Fibroblast of skin of right biceps (primary cell): Measurements from ENCODE around the gene WDR5.

Source experiments
- DNase-seq: peaks from one replicate; pipeline ENCODE4 v3.0.0-alpha.2; 2013

Gene WDR5

DNA sequence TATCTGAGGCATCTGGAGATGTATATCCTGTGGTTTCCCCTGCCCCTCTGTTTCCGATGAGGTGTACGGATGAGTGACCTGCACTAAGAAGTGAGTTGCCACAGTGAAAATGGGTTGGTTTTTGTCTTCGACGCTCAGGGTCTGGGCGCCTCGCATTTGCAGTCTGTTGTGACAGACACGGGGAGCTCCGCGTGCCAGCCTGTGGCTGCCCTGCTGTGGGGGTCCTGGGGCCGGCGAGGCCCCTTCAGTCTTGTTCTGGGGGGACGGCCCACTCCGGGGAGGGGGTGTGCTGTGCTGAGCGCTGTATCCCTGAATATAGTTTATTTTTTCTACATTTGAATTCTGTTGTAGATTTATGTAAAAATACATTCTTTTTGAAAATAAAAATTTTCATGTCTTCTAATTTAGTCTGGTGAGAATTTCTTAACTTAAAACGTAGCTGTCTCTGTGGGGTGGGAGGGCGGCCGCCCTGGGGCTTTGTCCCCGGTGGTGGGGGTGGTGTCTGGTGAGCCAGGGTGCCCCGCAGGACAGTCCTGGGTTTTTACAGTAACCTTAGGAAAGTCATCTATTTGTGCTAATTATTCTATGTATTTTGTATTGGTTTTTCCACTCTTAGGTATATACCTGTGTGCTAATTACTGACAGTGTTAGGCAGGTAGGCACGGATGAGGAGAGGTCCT is 23.8 kb downstream of the WDR5 start:
- no peak for DNase-seq

DNA sequence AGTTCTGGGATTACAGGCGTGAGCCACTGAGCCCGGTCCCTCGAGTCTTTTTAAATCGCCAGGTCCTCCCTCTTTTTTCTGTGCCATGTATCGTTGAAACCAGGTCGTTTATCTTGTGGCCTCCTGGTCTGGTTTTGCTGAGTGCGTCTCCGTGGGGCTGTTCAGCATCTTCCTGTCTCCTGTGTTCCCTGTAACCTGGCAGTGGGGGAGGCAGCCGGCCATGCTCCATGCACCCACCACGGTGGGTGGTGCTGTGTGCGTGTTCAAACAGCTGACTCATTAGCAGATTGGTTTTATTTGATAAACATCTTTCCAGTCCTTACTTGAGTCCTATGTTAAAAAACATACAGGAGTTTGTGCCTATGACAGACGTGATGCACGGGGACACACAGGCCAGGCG is 25.8 kb downstream of the WDR5 start:
- no peak for DNase-seq

DNA sequence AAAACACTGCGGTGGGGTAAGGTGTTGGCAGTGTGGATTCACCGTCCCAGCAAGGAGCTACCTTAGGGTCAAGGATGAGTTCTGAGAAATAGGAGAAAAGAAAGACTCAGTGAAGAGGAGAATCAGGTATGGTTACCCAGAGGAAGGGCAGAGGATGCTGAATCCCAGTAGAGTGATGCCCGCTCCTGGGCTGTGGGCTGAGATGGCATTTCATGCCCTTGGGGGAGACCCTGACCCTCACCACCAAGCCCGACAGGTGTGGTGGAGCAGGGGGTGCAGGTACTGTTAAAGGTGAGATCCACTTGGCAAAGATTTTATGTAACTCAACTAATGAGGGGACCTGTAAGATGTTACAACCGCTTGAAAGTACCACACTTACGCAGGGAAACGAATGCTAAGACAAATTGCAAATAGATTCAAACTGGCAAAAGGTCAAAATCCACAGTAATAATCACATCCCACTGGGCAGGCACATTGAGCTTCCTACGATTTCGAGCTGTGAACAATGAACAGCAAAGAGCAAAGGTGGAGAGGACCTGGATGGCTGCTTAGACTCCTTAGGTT is 26.4 kb downstream of the WDR5 start:
- DNase-seq = no peak

DNA sequence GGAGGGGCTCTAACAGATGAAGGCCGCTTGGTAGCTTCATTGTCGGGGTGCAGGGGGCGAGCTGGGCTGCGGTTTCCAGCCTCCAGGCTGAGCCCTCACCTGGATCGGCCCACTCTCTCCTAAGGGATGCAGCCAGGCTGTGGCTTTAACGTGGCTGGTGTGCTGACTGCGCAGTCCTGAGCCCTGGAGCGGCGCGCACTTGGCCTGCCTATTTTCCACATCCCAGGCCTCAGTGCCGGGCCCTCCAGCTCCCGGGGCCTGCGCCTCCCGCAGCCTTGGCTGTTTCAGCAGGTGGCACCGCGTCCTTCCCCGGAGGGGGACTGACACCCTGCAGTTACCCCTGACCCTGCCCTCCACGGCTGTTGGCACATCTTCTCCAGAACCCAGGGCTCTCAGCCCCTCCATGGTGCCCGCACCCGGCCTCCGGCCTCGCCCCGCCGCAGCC is 27.1 kb downstream of the WDR5 start:
- DNase-seq = no peak

DNA sequence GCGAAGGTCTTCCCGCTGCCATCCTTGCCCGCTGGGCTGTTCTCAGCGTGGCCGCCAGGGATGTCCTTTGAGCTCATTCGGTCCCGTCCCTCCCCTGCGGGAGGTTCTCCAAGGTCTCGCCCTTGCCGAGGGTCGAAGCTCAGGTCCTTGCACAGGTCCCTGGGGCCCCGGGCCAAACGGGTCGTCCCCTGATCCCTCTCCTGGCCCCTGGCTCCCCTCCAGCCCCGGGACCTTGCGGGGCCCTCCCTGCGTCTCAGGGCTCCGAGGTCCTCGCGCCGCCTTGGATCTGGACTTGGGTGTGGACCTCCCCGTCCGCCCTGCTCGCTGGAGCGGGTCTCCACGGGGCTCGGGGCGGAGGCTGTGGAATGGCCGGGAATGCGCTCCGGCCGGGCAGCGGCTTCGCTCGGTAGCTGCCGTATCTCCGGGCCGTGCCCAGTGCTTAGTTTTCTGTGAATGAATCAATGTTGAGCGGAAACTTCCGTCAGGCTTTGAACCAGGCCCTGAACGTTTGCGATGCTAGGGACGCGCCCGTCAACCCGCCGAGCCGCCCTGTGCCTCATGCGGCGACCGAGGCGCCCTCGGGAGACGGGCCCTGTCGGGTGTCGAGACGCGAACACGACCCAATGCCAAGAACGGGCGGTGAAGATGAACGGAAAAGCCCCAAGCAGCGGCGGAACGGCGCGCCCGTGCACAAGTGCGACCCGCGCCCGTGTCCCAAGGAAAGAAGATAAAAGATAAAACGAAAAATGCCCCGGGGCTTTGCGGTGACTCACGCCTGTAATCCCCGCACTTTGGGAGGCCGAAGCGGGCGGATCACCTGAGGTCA is 27.7 kb downstream of the WDR5 start:
- peak; percentile 67 for DNase-seq

DNA sequence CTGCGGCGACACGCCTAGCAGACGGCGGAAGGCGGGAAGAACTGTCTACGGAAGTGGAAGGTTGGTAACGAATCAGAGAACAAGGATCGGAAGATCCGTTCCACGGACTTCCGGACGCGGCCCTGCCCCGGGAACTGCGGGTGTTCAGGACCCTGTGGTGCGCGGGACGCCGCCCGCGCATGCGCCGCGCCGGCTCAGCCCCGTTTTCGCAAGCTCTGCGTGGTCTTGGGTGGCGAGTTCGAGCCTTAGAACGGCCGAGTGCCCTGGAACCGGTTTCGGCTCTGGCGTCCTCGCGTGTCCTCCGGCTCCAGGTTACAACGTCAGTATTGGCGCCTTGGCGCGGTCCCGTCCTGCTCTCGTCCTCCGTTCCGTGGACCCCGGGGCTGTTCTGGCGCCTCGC is 29.0 kb downstream of the WDR5 start:
- DNase-seq = no peak

DNA sequence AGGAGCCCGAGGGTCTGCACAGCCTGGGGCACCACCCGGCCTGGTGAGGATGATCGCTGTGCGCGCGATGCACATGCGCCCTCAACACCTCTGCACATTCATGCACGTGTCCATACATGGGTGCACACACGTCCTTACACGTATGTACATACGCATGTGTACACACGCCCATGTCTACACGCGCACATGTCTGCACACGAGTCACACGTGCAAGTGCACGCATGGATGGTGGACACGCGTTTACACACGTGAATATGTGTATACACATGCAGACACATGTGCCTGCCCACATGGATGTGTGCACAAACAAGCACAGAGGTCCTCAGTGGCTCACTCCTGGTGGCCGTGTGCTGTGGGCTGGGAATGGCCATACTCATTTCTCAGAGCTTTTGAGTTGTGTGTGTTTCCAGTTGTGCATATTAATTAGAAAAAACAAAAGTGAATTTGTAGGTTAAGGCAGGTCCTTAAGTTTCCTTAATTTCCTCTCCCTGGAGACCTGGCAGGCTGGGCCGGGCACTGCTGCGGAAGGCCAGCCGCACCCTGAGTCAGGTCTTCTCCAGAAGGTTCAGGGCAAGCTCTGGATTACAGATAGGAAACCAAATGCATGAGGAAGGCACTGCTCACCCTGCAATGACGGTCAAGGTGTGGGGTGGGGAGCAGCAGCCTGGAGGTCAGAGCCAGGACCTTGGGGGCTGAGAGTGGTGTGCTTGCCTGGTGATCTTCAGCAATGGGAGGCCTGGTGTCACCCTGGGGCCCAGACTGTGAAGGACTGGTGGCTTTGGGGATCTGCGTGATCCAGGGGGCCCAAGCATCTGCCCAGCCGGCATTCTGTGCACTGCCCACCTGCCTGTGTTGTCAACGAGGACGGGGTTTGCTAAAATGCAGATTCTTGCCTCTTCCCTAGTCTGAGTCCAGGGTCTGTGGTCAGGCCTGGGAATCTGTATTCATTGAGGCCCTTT is 29.8 kb downstream of the WDR5 start:
- peak; percentile 48 for DNase-seq

DNA sequence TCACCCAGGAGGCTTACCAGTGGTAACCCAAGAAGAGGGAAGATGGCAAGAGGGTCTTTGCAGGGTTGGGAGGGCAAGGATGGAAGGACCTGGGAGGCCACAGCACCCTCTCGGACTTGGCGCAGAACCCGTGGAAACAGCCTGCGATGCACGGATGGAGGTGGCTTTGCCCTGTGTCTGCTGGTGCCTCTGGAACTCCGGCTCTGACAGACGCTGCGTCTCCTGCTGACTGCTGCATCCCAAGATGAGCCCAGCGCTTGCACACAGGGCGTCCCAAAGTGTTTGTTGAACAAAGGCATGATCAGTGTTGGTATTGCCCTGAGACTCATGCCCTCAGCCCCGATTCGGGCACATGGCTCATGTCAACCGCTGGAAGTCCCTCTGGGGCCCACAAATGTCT is 30.5 kb downstream of the WDR5 start:
- no peak for DNase-seq

DNA sequence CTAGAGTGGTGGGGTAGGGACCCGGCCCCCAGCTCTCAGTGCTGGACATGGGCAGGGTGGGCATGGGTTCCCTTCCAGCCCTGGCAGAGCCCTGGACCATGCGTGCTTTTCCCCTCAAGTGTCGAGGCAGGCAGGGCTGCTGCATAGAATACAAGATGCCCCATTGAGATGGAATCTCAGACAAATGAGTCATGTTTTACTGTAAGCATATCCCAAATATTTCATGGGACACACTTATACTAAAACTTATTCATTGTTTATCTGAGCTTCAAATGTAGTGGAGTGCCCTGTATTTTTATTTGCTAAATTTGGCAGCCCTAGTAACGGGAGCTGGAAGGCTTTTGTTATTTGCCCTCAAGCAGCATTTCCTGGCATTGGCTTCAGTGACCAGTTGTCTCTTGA is 31.6 kb downstream of the WDR5 start:
- peak; percentile 62 for DNase-seq

DNA sequence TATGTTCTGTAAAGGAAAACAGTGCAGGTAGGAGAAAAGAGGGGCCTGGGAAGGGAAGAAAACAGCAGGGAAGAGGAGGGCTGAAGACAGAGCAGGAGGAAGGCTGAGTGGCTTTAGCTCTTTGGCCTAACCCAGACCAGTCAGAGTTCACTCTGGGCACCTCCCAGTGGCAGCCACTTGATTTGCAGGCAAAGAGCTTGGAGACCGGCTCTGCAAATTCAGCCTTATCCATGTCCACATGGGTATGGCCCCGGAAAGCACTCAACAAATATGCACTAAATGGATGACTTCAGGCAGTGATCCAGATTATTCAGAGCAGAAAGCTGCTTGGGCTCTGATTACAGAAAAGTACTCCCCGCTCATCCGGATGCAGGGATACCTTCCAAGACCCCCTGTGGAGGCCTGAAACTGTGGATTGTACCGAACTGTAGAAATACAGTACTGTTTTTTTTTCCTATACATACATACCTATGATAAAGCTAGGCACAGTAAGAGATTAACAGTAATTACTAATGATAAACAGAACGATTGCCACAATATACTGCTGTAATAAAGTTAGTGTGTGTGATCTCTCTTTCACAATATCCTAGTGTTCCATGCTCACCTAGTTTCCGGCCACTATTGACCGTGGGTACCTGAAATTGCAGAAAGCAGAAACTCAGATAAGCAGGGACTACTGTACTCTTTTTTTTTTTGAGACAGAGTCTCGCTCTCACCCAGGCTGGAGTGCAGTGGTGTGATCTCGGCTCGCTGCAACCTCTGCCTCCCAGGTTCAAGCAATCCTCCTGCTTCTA is 33.1 kb downstream of the WDR5 start:
- no peak for DNase-seq

DNA sequence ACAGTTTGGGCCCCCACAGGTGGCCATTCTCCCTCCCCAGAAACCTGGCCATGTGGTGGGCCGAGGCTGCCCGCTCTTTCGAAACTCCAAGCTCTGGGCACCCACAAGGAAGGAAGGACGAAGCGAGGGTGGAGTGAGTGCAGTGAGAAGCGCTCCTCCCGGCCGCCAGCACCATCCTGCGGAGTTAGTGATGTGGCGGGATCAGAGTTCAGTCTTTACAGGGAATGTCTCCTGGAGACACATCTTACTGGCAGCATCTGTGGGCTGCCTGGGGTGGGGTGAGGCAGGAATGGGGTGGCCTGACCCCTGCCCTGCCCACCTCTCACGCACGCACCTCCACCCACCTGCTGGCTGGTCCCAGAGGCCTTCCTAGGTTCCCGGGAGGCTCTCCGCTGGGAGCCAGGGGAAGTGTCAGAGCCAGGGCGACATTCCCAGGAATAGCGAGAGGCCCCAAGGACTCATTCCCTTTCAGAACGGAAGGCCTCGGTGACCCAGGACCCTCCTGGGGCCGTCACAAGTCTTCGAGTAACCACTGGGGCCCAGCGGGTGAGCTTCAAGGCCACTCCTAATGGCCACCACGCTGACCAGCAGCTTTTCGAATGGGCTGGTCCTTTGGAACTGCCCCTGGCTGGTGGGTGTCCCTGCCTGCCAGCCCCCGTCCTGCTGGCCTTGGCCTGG is 34.0 kb downstream of the WDR5 start:
- DNase-seq = no peak

DNA sequence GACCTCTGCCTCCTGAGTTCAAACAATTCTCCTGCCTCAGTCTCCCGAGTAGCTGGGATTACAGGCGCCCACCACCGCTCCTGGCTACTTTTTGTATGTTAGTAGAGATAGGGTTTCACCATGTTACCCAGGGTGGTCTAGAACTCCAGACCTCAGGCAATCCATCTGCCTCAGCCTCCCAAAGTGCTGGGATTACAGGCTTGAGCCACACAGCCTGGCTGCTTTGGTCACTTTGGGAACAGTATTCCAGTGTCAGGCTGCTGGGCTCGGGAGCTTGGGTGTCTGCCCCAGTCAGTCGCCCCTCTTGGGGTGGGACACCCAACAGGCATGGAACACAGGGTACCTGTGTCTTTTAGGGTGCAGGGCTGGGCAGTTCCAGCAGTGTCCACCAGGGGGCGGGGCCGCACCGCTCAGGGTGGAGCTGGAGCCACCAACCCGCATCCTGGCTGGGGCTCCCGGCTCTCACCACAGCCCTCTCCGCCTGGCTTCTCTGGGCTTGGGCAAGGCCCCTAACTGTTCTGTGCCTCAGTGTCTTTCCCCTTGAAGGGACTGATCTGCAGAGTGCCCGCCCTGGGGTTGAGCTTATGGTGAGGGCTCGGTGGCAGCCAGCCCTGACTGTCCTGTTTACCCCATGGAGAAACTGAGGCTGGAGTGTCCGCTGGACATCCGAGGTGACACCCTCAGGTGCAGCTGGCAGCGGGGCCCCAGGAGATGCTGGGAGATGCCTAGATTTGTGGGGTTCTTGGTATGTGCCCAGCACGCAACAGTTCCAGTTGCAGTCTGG is 34.8 kb downstream of the WDR5 start:
- DNase-seq = no peak

DNA sequence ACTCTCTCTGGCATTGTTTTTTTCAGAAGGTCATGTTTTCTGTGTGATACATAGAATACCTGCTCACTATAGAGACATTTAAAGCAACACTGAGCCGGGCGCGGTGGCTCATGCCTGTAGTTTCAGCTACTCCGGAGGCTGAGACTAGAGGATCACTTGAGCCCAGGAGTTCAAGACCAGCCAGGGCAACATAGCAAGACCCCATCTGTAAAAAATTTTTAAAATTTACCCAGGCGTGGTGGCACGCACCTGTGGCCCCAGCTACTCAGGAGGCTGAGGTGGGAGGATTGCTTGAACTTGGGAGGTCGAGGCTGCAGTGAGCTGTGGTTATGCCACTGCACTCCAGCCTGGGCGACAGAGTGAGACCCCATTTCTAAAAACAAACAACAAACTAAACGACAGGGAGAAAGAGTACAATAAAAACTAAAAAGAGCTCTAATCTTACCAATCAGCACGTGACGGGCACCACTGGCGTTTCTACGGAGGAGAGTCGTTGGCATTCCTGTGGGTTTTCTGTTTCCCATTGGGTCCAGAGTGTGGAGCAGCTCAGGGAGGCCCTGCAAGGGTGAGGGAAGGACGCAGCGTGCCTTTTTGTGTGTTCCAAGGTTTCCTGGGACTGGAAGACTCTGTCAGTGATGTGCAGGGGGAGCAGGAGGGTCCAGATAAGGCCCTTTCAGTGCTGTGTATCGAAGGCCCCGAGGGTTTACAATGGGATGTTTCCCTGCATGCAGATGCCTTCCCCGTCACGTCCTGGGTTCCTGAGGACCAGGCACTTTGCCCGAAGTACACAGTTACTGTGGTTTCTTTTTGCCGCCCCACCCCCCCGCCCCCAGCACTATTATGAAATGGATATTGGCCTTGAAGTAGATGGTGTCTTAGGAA is 35.7 kb downstream of the WDR5 start:
- DNase-seq = peak; percentile 75

DNA sequence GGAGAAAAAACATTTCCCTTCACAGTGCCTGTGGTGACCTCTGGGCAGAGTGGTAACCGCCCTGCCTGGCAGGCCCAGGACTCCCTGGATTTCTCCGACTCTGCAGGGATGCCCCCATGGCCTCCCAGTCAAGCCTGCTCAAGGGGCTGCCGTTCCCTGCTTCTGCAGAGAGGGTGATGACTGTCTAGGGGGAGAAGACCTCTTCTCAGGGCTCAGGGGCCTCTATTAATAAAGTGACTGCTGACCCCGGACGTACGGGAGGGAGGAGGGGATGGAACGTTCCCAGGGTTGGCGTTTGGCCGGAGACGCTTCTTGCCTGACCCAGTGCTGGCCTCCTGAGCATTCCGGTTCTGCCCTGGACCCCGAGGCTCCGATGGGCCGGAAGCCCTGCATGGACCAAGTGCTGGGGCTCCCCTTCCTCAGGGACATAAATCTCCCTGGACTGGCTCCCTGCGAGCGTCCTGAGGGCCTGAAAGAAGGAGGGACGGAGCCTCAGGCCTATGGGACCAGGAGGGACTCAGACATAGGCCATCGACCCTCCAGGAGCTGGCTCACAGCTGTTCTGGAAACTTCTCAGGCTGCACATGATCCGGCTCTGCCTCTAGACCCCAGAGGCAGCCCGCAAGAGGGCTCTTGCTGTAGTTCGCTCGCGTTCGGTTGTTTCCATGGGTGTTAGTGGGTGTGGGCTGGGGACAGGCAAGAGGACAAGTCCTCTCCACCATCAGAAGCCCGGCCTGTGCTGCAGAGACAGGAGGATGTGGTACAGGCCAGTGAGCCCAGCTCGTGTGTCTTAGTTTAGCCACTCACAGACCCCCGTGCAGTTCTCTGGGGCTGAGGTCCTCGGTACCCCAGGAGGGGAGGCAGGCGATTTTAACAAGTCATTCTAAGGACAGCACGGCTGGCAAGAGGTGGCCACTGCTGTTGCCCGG is 36.6 kb downstream of the WDR5 start:
- DNase-seq = no peak

DNA sequence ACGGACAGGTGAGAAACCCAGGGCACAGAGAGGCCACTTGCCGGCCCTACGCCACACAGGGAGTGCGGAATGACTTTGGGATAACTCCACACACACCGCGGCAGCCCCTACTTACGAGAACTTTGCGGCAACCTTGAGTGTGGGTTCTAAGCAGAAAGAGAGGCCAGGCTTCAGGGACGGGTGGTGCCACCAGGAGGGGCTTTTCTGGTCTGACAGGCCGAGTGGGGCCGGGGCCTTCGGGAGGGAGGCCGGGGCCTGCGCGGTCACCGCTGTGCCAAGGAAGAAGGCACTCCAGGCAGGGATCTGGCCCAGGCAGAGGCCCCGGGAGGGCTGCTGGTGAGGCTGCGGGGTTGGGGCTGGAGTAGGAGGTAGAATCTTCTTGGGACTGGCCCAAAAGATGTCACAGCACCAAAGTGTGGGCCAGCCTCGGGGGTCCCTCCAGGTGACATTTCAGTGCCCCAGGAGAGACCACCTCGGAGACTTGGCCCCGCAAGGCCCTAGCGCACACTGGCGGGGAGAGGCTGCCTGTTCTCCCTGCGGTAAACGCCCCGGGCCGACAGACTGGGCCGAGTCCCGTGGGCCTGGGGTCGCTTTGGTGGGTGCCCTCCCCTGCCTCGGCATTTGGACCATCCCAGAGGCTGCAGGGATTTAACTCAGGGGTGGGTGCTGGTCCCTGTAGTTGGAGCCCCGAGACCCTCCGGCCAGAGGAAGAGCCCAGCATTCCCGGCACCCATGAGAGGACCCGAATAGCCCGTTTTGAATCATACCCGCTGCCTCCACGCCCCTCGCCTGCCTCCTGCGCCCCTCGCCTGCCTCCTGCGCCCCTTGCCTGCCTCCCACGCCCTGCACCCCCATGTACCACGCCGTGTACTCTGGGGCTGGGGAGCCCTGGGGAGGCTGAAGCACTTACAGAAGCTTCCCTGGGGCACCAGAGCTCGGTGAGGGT is 37.5 kb downstream of the WDR5 start:
- no peak for DNase-seq

DNA sequence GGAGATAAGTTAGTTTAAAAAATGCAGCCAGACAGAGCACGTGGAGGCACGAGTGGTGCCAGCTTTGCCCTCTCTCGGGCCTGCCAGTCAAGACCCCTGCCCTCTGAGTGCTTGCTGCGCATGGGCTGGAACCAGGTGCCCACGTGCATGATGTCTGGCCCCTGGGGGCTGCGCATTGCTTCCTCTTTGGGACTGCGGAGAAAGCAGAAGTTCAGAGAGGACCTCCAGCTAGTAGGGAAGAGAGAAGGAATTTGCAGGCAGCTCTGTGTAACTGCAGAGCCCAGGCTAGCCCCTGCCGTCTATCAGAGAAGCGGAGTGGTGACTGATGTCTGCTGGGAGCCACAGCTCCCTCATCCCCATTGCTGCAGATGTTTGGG is 38.2 kb downstream of the WDR5 start:
- no peak for DNase-seq
